ENCODE results near the gene DAZAP2.
"Not testable (repeated sequence)": the region's sequence is repeated elsewhere in the genome, so short reads cannot be mapped to it uniquely, and the experiment has no call there.

DNA sequence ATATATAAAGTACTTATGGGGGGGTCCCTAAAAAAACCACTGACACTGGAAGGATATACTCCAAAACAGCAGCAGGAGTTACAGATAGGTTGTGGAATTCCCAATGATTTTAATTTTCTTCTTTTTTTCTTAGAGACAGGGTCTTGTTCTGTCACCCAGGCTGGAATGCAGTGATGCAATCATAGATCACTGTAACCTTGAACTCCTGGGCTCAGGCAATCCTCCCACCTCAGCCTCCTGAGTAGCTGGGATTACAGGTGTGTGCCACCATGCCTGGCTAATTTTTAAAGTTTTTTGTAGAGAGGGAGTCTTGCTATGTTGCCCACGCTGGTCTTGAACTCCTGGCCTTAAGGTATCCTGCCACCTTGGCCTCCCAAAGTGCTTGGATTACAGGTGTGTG, 21.0 kb downstream of the DAZAP2 start:
- TF ChIP-seq, protein P1, sequence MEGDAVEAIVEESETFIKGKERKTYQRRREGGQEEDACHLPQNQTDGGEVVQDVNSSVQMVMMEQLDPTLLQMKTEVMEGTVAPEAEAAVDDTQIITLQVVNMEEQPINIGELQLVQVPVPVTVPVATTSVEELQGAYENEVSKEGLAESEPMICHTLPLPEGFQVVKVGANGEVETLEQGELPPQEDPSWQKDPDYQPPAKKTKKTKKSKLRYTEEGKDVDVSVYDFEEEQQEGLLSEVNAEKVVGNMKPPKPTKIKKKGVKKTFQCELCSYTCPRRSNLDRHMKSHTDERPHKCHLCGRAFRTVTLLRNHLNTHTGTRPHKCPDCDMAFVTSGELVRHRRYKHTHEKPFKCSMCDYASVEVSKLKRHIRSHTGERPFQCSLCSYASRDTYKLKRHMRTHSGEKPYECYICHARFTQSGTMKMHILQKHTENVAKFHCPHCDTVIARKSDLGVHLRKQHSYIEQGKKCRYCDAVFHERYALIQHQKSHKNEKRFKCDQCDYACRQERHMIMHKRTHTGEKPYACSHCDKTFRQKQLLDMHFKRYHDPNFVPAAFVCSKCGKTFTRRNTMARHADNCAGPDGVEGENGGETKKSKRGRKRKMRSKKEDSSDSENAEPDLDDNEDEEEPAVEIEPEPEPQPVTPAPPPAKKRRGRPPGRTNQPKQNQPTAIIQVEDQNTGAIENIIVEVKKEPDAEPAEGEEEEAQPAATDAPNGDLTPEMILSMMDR (conservative IDR thresholded peaks at IDR 0.05 in 1 of 2, IDR thresholded peaks at IDR 0.05 in 1 of 2; ENCODE audit: extremely low read depth in 1 of 2, insufficient read depth in 1 of 2, low read depth in 1 of 2, low read length in 2 of 2) = not testable (repeated sequence)
- TF ChIP-seq EZH2 (IDR thresholded peaks at IDR 0.05; ENCODE audit: borderline replicate concordance, low read length) = not testable (repeated sequence)

All from mammary epithelial cell (primary cell).